PC-9 (cell line): ENCODE data around the gene SNX4. TPM values are rescaled to one million over a fixed set of nuclear protein-coding genes. Genes with fewer than 3 reads are reported as not detected.

Source experiments
- BruUV-seq: library from RNA; stranded (reverse); fragments of 400-500 nt; replicated peaks from 2 replicates; lab custom pipeline; 2021; lab: Mats Ljungman, UMichigan
- CTCF ChIA-PET: fragments of 300-600 bp; sonication (Branson Sonifier 250); formaldehyde crosslinking; loops from one replicate; lab custom pipeline; 2022; ENCODE audit warnings: antibody characterized with exemption; lab: Charles Lee
- POLR2A ChIA-PET: fragments of 300-600 bp; sonication (Branson Sonifier 250); formaldehyde crosslinking; loops from one replicate; lab custom pipeline; 2022; ENCODE audit warnings: antibody characterized with exemption; ENCODE audit not compliant: unreplicated experiment; lab: Charles Lee
- DNase-seq, 2 experiments: peaks; one replicate each; pipeline versions ENCODE4 v3.0.0 to v3.0.0-alpha.2; 2015 to 2022; ENCODE audit warnings: mixed read lengths in 1 of 2
- H2AFZ ChIP-seq: fragments of 200-600 bp; sonication (generic); 2 replicates; pipeline ENCODE4 v1.8.1; 2017; ENCODE audit warnings: antibody characterized with exemption
- H3F3A ChIP-seq: fragments of 200-600 bp; sonication (generic); 2 replicates; pipeline ENCODE4 v1.8.1; 2017; ENCODE audit warnings: antibody characterized with exemption, mild to moderate bottlenecking, low read depth; ENCODE audit not compliant: insufficient read depth
- H3K27ac ChIP-seq: fragments of 200-600 bp; sonication (generic); 2 replicates; pipeline ENCODE4 v1.6.1; 2016; ENCODE audit warnings: mixed run types
- H3K27me3 ChIP-seq: fragments of 200-600 bp; sonication (generic); 2 replicates; pipeline ENCODE4 v1.6.1; 2016; ENCODE audit warnings: low read depth, mixed run types; ENCODE audit not compliant: insufficient read depth
- H3K36me3 ChIP-seq: fragments of 200-600 bp; sonication (generic); 2 replicates; pipeline ENCODE4 v1.6.1; 2016; ENCODE audit warnings: low read depth, mixed run types
- H3K4me1 ChIP-seq: fragments of 200-600 bp; sonication (generic); replicated peaks from 2 replicates; pipeline ENCODE4 v1.6.1; 2016; ENCODE audit warnings: mixed run types; ENCODE audit not compliant: insufficient read depth
- H3K4me2 ChIP-seq: fragments of 200-600 bp; sonication (generic); 2 replicates; pipeline ENCODE4 v1.6.1; 2017; ENCODE audit warnings: mixed run types
- H3K4me3 ChIP-seq: fragments of 200-600 bp; sonication (generic); 2 replicates; pipeline ENCODE4 v1.6.1; 2016; ENCODE audit warnings: mixed run types
- H3K79me2 ChIP-seq: fragments of 200-600 bp; sonication (generic); 2 replicates; pipeline ENCODE4 v1.6.1; 2017; ENCODE audit warnings: low read depth, mixed run types
- H3K9me2 ChIP-seq: fragments of 200-600 bp; sonication (generic); 2 replicates; pipeline ENCODE4 v1.8.1; 2017; ENCODE audit warnings: mild to moderate bottlenecking; ENCODE audit not compliant: insufficient read depth
- H3K9me3 ChIP-seq: fragments of 200-600 bp; sonication (generic); 2 replicates; pipeline ENCODE4 v1.8.1; 2016; ENCODE audit warnings: low read depth; ENCODE audit not compliant: insufficient read depth
- H4K20me1 ChIP-seq: fragments of 200-600 bp; sonication (generic); 2 replicates; pipeline ENCODE4 v1.8.1; 2017; ENCODE audit not compliant: insufficient read depth
- EZH2 ChIP-seq: fragments of 200-600 bp; sonication (generic); IDR thresholded peaks from 2 replicates; pipeline ENCODE4 v1.8.0; 2017; ENCODE audit warnings: antibody characterized with exemption, low read depth
- intact Hi-C: fragments of 100-400 bp; cut with micrococcal nuclease; formaldehyde crosslinking; loops from one replicate; pipeline ENCODE4 v1.10.0; 2022; ENCODE audit not compliant: unreplicated experiment
- total RNA-seq: library from RNA; stranded (reverse); gene quantifications from 2 replicates; pipeline ENCODE4 v1.2.3, GENCODE V29; 2021
- TF ChIP-seq, protein P1 (sequence below): fragments of 200-600 bp; sonication (generic); conservative IDR thresholded peaks from 2 replicates; pipeline ENCODE4 v1.6.1; 2017; ENCODE audit warnings: mixed run types, antibody characterized with exemption, mild to moderate bottlenecking, moderate library complexity

Gene SNX4
- total RNA-seq, 1 experiment from 2014 or later: 28.6 TPM

DNA sequence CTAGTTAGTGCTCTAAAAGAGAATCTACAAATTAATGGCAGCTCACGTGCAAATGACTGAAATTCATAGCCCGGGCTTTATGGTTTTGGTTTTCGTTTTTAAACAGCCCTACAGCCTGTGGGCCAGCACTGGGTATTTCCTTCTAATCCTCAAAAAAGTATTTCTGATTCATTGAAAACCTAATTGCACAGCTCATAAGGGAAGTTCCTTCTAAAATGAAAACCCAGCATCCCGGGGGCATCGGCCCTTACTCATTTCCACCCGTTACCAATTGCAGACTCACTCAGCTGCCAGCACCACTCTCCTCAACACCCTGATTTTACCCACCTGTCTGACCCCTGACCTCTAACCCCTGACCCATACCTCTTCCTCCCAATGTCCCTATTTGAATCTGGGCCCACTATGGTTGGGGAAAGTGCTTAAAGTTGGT lies 85.4 kb downstream of the SNX4 start:
- Histone ChIP-seq H3K27me3 (no peaks in the 10 kb centered on the region), H3K27ac (no peak overlapping the region), H3K9me3 (no peaks in the 10 kb centered on the region), H3K9me2 (no peaks in the 10 kb centered on the region), H4K20me1 (no peaks in the 10 kb centered on the region), H3K4me1 (peaks cover 8% of the 10 kb centered on the region), H3K36me3 (no peaks in the 10 kb centered on the region), H3K79me2 (no peaks in the 10 kb centered on the region), H2AFZ (no peak overlapping the region), H3F3A (peaks cover 3% of the 10 kb centered on the region; the same call in 1 of the 2 replicates), H3K4me3 (no peak overlapping the region), H3K4me2 (no peak overlapping the region)
- TF ChIP-seq EZH2: no peak
- TF ChIP-seq, protein P1, sequence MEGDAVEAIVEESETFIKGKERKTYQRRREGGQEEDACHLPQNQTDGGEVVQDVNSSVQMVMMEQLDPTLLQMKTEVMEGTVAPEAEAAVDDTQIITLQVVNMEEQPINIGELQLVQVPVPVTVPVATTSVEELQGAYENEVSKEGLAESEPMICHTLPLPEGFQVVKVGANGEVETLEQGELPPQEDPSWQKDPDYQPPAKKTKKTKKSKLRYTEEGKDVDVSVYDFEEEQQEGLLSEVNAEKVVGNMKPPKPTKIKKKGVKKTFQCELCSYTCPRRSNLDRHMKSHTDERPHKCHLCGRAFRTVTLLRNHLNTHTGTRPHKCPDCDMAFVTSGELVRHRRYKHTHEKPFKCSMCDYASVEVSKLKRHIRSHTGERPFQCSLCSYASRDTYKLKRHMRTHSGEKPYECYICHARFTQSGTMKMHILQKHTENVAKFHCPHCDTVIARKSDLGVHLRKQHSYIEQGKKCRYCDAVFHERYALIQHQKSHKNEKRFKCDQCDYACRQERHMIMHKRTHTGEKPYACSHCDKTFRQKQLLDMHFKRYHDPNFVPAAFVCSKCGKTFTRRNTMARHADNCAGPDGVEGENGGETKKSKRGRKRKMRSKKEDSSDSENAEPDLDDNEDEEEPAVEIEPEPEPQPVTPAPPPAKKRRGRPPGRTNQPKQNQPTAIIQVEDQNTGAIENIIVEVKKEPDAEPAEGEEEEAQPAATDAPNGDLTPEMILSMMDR: no peak
- ChIA-PET CTCF (interaction anchor here (0.5 kb wide), 1 partner anchor 49 kb away, joined by 10 read pairs; no protein-coding TSS in a partner anchor), POLR2A (no interaction called here)
- intact Hi-C loops: loop anchor here (5.0 to 10.0 kb wide), 5 partner anchors 57 to 672 kb away; partner anchors contain the start of genes SLC12A8 and ZNF148
- no peak for DNase-seq
- BruUV-seq: no TSS peak

DNA sequence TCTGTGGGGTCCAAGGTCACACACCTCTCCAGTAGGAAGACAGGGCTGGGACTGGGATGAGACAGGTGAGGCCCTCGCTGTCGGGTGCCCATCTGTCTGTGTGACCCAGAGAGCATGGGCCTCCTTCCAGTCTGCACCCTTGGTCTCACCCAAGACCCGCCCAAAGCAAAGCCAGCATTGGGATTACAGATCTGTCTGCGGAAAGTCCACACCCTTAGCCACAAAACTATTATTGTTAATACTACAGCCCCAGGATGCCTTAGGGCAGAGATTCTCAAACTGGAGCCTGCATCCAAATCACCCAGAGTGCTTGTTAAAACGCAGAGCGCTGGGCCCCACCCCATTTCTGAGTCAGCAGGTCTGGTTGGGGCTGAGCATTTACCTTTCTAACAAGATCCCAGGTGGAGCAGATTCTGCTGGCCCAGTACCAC lies 86.4 kb downstream of the SNX4 start:
- BruUV-seq: no TSS peak
- ChIA-PET POLR2A (no interaction called here), CTCF (no interaction called here)
- H3F3A ChIP-seq: peaks cover 3% of the 10 kb centered on the region; the same call in 1 of the 2 replicates
- H3K4me3 ChIP-seq: no peak overlapping the region
- no peaks in the 10 kb centered on the region for H3K27me3 ChIP-seq
- H3K36me3 ChIP-seq: no peaks in the 10 kb centered on the region
- H3K27ac ChIP-seq: no peak overlapping the region
- intact Hi-C loops: loop anchor here (5.0 to 10.0 kb wide), 3 partner anchors 56 to 309 kb away; partner anchors contain the start of gene ZNF148
- no peaks in the 10 kb centered on the region for H3K79me2 ChIP-seq
- H2AFZ ChIP-seq: no peak overlapping the region
- no peaks in the 10 kb centered on the region for H3K9me3 ChIP-seq
- no peaks in the 10 kb centered on the region for H4K20me1 ChIP-seq
- peaks cover 8% of the 10 kb centered on the region for H3K4me1 ChIP-seq
- H3K4me2 ChIP-seq: no peak overlapping the region
- H3K9me2 ChIP-seq: no peaks in the 10 kb centered on the region
- TF ChIP-seq, protein P1: no peak
- DNase-seq: peak; percentile 66 to 69

DNA sequence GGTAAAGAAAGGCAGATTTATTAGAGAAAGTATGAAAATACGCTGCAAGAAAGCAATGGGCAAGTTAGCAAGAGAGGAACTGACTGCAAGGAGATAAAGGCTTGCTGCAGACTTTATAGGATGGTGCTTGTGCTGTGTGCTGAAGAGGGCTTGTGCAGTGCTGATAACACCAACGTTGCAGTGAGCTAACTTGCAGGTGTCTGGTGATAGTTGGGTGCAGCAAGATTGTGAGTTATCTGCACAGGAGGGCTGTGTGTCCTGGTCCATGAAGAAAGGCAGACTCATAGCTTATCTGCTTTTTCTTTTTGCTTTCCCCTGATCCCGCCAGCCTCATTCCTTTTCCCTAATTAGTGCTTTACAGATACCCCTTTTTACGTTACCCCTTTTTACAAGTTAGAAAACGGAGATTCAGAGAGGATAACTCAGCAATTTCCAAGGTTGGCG lies 86.9 kb downstream of the SNX4 start:
- CTCF ChIA-PET: no interaction called here
- Histone ChIP-seq H2AFZ (no peak overlapping the region), H3K79me2 (no peaks in the 10 kb centered on the region), H3K9me3 (no peaks in the 10 kb centered on the region), H3K27ac (no peak overlapping the region), H4K20me1 (no peaks in the 10 kb centered on the region), H3K9me2 (no peaks in the 10 kb centered on the region), H3K4me1 (peaks cover 8% of the 10 kb centered on the region), H3K36me3 (no peaks in the 10 kb centered on the region), H3F3A (peaks cover 3% of the 10 kb centered on the region; the same call in 1 of the 2 replicates), H3K4me2 (no peak overlapping the region), H3K27me3 (no peaks in the 10 kb centered on the region), H3K4me3 (no peak overlapping the region)
- POLR2A ChIA-PET: no interaction called here
- no peak for DNase-seq
- TF ChIP-seq EZH2: no peak
- TF ChIP-seq, protein P1: no peak
- intact Hi-C loops: loop anchor here (5.0 to 10.0 kb wide), 3 partner anchors 56 to 308 kb away; partner anchors contain the start of gene ZNF148
- BruUV-seq: no TSS peak
